ENCODE measurements around the gene BHLHE23.

BHLHE23 gene

DNA sequence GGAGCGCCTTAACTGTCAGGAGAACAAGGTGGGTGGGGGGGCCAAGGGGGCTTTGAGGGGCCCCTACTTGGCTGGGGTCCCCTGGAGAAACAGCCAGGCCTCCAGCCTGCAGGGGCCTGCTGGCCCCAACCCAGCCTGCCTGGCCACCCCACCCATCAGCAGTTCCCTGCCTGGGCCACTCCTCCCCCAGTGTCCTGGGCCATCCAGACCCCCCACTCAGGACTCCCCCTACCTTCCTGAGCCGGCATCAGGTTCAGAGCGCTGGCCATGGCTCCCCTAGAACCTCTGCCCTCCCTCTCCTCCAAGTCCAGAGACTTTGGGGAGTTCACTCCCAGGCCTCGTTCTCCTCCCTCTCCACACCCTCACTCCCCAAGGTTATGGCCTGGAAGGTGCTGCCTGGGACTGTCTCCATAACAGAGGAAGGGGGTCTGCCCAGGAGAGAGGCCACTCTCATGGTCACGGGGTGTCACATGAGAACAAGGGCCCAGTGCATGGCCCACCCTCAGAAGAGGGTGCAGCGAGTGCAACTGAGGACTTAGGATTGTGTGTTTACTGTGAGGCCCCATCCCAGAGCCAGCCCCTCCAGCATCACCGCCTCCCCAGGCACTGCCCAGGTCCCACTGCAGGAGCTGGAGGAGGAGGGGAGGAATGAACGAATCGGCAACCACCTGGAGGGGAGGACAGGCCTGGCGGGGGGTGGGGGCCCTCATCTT, 48.2 kb downstream of the BHLHE23 start:
- DNase-seq = no peak

DNA sequence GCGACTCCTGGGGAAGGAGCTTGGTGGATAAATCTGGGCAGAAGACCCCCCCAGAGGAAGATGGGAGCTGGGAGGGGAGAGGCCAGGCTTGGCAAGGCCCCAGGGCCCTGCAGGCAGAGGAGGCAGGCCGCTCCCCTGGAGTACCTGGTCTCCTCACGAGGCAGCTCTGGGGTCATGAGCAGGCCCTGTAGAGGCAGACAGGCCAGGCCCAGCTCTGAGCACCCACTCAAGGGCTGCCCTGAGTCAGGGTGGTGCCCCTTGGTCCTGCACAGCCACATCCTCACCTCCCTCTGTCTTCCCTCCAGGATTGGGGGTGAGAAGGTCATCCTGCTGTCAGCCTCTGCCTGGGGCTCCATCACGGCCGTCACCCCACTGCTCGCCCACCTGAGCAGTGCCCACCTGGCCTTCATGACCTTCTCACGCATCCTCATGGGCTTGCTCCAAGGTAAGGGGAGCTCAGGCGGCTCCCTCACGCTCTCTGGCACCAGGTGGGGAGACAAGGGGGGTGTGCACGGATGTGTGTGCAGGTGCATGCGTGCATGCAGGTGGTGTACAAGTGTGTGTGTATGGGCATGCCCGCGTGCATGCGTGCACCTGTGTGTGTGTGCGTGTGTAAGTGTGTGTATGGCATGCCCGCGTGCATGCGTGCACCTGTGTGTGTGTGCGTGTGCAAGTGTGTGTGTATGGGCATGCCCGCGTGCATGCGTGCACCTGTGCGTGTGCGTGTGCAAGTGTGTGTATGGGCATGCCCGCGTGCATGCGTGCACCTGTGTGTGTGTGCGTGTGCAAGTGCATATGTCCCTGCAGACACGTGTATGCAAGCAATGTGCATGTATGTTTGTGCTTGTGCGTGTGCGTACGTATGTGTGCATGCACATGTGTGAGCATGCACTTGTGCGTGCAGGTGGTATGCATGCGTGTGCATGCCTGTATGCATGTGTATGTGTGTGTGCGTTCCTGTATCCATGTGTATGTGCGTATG, 49.3 kb downstream of the BHLHE23 start:
- no peak for DNase-seq

- DNase-seq = no peak
Measured at GRCh38 chr20:62956387-62957135, 50.2 kb downstream of the BHLHE23 start.
